HG03175 (cell line): ENCODE data around the gene PARP14.
"Not testable (repeated sequence)": the region's sequence is repeated elsewhere in the genome, so short reads cannot be mapped to it uniquely, and the experiment has no call there.

Source experiments
- ATAC-seq: cut with Tn5 transposase; IDR thresholded peaks from one replicate; pipeline ENCODE4 v1.9.1; 2021; ENCODE audit warnings: mild to moderate bottlenecking, moderate library complexity; ENCODE audit not compliant: unreplicated experiment

PARP14 gene

GRCh38 chr3:122678506-122678905 lies 2.1 kb upstream of the PARP14 start:
- ATAC-seq, result no peak

DNA sequence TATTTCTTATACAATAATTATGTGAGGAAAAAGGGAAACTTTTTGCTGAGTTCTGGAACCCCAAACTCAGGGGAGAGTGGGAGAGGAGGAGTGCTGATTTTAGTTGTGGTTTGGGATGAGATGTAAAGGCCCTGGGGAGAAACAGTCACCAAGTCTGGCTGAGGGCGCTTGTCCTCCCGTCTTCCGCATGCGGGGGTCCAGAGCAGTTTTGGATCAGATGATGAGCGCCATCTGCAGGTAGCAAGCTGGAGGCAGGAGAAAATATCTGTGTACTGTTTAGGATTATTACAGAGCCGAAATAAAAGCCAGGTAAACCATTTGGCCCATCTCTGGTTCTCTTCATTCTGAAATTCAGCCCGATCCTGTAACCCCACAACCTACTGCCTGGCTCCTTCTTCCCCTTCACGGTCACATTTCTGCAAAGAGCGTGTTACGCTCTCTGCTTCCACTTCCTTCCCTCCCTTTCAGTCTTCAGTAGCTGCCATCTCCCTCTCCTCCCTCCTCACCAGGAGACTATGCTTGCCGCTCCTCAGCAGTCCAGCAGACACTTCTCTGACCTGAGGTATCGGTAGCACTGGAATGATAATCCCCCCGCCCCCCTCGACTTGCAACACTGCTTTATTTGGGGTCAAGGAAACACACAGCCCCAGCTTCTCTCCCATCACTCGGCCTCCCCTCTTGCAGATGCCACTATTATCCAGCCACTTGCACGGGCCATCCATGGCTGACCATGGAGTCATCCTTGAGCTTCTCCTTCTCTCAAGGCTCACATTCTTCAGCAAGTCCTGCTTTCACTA lies 1.4 kb upstream of the PARP14 start:
- ATAC-seq, result peak; percentile 46

GRCh38 chr3:122679882-122680474 lies 661 bp upstream of the PARP14 start:
- no peak for ATAC-seq

GRCh38 chr3:122681284-122681973 lies 790 bp downstream of the PARP14 start:
- ATAC-seq, result no peak

DNA sequence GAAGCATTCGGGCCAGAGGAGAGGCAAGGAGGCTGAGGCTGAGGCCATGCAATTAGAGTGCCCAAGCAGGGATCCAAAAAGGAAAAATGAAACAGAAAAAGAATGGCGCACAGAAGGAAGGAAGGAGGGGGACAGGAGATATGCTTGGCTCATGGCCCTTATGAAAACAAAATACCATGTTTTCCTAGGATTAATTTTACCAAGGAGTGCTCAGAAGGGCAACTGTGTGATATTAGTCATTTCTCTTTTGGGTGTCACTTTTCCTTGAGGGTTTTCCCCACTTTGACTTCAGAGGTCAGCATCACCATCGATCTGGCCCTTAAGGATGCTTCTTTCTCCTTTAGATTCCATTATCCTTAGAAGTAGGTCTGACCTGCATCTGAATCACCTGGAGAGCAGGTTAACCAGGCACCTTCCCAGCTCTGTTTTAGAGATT lies 1.4 kb downstream of the PARP14 start:
- ATAC-seq, result no peak

DNA sequence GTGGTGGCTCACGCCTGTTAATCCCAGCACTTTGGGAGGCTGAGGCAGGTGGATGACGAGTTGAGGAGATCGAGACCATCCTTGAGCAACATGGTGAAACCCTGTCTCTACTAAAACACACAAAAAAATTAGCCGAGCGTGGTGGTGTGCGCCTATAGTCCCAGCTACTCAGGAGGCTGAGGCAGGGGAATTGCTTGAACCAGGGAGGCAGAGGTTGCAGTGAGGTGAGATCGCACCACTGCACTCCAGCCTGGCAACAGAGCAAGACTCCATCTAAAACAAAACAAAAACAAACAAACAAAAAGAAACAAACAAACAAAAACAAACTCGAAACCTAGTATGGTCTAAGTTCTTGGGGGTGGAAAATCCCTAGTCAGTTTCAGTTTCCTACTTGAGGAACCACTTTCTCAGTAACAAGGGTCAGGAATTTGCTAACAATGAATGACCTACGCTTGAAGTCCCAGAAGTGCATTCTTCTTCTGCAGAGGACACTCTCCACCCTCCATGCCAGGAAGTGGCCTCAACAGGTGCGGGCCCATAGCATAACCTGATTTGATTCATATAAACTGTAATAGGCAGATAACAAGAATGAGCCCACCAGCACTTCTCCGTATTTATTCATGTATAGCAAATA lies 2.3 kb downstream of the PARP14 start:
- ATAC-seq, result not testable (repeated sequence)

- no peak for ATAC-seq
Observed at GRCh38 chr3:122687298-122687697, 6.7 kb downstream of the PARP14 start.

DNA sequence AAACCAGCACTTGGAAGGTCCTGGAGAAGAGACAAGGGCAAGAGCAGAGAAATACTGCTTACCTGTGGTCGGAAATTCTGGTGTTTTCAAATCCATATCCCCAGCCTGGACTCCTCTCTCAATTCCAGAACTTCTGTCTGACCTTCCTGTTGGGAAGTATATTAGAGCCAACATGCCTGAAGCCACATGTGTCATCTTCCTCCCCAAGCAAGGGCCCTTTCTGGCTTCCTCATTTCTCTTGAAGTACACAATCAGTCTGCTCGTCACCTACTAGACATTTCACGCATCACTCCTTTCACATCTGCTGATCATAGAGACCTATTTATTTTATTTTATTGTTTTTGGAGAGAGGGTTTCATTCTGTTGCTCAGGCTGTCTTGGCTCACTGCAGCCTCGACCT lies 8.4 kb downstream of the PARP14 start:
- no peak for ATAC-seq

DNA sequence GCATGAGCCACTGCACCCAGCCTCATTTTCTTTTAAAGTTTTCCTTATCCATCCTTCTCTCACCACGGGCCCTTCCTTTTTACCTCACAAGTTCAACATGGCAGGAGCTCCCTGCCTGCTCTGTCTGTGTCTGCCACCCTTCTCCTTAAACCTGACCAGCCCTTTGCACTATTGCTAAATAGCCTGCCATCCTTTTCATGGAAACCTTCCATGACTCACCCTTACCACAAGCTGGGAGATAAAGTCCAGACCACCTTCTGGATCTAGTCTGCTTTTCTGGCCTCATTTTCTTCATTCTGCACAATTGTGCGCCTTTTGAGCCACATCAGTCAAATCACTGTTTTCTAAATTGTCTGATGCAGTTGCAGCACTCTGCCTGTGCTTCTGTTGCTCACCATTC lies 8.9 kb downstream of the PARP14 start:
- no peak for ATAC-seq

- ATAC-seq, result no peak
Observed at GRCh38 chr3:122690096-122690495, 9.5 kb downstream of the PARP14 start.

- ATAC-seq, result peak; percentile 64
Observed at GRCh38 chr3:122691195-122691594, 10.6 kb downstream of the PARP14 start.

DNA sequence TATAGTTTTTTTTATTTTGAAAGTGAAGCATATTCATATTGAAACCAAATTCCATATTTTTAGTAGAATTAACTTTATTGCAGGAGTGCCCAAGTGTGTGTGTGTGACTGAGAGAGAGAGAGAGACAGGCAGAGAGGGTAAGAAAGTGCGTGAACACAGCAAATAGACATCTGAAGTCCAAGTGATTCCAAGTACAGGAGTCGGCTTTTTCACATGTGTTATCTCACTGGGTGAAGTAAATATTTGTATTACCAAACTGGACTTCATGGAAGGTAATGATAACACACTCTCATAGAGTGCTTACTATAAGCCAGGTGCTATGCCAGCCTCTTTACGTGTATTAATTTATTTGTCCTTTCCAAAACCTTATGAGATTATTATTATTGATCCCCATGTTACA lies 12.0 kb downstream of the PARP14 start:
- no peak for ATAC-seq

- ATAC-seq, result no peak
Observed at GRCh38 chr3:122694966-122695365, 14.3 kb downstream of the PARP14 start.

DNA sequence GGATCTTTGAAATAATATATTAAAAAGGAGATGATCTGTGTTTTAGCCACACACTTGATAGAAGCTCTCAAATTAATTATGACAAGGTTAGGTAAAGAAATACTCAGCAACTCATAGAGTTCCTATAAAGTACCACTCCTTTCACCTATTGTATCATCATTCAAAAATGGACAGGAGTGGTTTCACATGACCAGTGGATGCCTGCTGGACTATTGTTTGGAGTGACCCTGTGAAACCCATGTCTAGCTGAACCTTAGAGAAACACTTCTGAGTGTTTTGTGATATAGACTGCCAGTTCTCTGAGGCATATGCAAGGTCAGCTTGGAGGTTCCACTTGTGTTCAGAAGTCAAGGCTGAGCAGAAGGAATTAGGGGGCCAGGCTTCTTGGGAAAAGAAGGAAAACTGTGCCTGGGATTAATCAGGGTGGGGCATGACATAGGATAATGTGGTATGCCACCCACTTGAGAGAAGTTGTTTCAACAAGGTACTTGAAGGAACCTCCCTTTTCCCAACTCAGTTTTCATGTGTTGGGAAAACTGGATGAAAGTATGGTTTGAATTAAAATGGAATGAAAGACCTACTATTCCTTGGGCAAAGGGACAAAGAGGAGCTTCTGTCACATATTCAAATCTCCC lies 15.4 kb downstream of the PARP14 start:
- ATAC-seq, result no peak

- peak; percentile 60 for ATAC-seq
Observed at GRCh38 chr3:122697952-122698620, 17.4 kb downstream of the PARP14 start.

DNA sequence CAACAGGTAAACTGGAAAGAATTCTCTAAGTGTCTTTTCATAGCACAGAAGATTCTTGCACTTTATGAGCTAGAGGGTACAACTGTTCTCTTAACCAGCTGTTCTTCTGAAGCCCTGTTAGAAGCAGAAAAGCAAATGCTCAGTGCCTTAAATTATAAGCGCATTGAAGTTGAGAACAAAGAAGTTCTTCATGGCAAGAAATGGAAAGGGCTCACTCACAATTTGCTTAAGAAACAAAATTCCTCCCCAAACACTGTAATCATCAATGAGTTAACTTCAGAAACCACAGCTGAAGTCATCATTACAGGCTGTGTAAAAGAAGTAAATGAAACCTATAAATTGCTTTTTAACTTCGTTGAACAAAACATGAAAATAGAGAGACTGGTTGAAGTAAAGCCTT lies 19.6 kb downstream of the PARP14 start:
- ATAC-seq, result no peak

GRCh38 chr3:122705379-122705778 lies 24.7 kb downstream of the PARP14 start:
- ATAC-seq, result no peak

DNA sequence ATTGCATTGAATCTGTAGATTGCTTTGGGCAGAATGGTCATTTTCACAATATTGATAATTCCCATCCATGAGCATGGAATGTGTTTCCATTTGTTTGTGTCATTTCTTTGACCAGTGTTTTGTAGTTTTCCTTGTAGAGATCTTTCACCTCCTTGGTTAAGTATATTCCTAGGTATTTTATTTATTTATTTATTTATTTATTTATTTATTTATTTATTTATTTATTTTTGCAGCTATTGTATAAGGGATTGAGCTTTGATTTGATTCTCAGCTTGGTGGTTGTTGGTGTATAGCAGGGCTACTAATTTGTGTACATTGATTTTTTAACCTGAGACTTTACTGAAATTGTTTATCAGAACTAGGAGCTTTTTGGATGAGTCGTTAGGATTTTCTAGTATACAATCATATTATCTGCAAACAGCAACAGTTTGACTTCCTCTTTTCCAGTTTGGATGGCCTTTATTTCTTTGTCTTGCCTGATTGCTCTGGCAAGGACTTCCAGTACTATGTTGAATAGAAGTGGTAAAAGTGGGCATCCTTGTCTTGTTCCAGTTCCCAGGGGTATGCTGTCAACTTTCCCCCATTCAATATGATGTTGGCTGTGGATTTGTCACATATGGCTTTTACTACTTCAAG lies 30.1 kb downstream of the PARP14 start:
- not testable (repeated sequence) for ATAC-seq

- ATAC-seq, result no peak
Observed at GRCh38 chr3:122714273-122714672, 33.6 kb downstream of the PARP14 start.

DNA sequence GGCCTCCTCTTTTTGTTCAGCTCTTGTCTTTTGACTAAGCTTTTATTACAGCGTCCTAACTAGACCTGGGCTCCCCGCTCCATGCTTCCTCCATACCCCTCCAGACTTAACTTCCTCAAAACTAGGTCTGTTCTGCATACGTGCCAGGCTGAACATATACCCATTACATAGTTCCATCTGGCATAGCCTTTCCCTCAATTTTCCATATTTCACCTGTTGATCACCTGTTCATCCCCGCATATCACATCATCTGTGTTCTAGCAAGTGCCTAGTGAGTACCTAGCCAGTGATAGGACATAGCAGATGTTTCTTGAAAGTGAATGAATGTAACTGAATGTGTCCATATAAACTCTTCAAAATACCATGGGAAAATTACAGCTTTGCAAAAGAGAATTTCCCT lies 36.0 kb downstream of the PARP14 start:
- no peak for ATAC-seq
